Brain microvascular endothelial cell (primary cell): ENCODE data around the gene IFNGR1.
A peak's percentile ranks its signal among the peaks of the same experiment; 100 is the strongest.

Experiments used
- DNase-seq: peaks from one replicate; pipeline ENCODE4 v3.0.0-alpha.2; 2020
- H3K27ac ChIP-seq: fragments of 250-450 bp; sonication (Bioruptor Pico); 2 replicates; pipeline ENCODE4 v1.5.1; 2020; ENCODE audit warnings: mild to moderate bottlenecking, moderate library complexity
- H3K27me3 ChIP-seq: fragments of 250-450 bp; sonication (Bioruptor Pico); replicated peaks from 2 replicates; pipeline ENCODE4 v1.5.1; 2020; ENCODE audit warnings: mild to moderate bottlenecking
- H3K36me3 ChIP-seq: fragments of 250-450 bp; sonication (Bioruptor Pico); replicated peaks from 2 replicates; pipeline ENCODE4 v1.5.1; 2020; ENCODE audit warnings: mild to moderate bottlenecking
- H3K4me3 ChIP-seq: 2 replicates; pipeline ENCODE4 v1.5.1; 2011; ENCODE audit warnings: low read depth, mild to moderate bottlenecking, control low read depth, low read length, moderate library complexity
- in situ Hi-C: cut with HindIII; loops from 2 replicates; pipeline ENCODE4 v1.10.0; 2017; ENCODE audit warnings: low sequenced_read_pairs, low pct_ligation_motif_present
- TF ChIP-seq, protein P1 (sequence below): IDR thresholded peaks from 2 replicates; pipeline ENCODE4 v1.5.1; 2011; ENCODE audit warnings: low read depth, mild to moderate bottlenecking, moderate library complexity, low read length, control low read depth, inconsistent platforms; ENCODE audit errors: missing control alignments

IFNGR1 gene

DNA sequence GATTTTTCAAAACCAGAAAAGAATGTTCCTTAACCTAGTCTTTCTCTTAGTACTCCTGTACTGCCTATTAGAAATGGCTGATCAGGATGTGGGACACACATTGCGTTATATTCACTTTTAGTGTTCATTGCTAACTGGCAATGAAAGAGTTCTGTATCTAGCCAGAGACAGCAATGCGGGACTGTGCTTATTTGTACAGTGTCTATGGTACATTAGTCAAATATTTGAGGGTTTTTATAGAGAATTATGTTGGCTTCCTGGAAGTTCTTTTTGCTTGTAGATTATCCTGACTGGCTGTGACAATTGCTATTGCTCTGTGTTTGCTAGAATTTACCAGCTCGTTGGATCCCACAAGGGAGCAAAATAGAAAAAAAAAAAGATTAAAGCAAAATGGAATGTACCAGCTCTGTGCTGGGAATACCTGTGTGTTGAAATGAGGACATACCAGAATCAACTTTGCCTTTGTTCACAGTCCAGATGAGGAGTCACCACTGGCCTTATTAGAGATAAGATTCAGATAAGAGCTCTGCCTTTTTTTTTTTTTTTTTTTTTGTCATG, 22.4 kb upstream of the IFNGR1 start:
- in situ Hi-C loops, result no loop called here
- Histone ChIP-seq H3K27ac (peak overlapping the region; percentile 65), H3K27me3 (no peaks in the 10 kb centered on the region), H3K36me3 (no peaks in the 10 kb centered on the region), H3K4me3 (no peak overlapping the region)
- DNase-seq, result peak; percentile 36
- TF ChIP-seq, protein P1, sequence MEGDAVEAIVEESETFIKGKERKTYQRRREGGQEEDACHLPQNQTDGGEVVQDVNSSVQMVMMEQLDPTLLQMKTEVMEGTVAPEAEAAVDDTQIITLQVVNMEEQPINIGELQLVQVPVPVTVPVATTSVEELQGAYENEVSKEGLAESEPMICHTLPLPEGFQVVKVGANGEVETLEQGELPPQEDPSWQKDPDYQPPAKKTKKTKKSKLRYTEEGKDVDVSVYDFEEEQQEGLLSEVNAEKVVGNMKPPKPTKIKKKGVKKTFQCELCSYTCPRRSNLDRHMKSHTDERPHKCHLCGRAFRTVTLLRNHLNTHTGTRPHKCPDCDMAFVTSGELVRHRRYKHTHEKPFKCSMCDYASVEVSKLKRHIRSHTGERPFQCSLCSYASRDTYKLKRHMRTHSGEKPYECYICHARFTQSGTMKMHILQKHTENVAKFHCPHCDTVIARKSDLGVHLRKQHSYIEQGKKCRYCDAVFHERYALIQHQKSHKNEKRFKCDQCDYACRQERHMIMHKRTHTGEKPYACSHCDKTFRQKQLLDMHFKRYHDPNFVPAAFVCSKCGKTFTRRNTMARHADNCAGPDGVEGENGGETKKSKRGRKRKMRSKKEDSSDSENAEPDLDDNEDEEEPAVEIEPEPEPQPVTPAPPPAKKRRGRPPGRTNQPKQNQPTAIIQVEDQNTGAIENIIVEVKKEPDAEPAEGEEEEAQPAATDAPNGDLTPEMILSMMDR, result no peak

DNA sequence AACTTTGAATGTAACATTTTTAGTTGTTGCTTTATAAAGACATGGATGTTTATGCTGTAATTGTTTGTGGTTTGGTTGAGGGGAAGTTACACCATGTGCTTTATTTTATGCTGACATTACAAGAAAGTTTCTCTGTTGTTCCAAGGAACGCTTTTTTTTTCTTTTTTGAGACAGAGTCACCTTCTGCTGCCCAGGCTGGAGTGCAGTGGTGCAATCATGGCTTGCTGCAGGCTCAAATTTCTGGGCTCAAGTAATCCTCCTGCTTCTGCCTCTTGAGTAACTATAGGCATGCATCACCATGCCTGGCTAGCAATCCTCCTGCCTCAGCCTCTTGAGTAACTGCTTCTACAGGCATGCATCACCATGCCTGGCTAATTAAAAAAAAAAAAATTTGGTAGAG, 21.0 kb upstream of the IFNGR1 start:
- Histone ChIP-seq H3K4me3 (no peak overlapping the region), H3K27ac (no peak overlapping the region), H3K36me3 (no peaks in the 10 kb centered on the region), H3K27me3 (no peaks in the 10 kb centered on the region)
- in situ Hi-C loops, result no loop called here
- TF ChIP-seq, protein P1, result no peak
- DNase-seq, result peak; percentile 65

DNA sequence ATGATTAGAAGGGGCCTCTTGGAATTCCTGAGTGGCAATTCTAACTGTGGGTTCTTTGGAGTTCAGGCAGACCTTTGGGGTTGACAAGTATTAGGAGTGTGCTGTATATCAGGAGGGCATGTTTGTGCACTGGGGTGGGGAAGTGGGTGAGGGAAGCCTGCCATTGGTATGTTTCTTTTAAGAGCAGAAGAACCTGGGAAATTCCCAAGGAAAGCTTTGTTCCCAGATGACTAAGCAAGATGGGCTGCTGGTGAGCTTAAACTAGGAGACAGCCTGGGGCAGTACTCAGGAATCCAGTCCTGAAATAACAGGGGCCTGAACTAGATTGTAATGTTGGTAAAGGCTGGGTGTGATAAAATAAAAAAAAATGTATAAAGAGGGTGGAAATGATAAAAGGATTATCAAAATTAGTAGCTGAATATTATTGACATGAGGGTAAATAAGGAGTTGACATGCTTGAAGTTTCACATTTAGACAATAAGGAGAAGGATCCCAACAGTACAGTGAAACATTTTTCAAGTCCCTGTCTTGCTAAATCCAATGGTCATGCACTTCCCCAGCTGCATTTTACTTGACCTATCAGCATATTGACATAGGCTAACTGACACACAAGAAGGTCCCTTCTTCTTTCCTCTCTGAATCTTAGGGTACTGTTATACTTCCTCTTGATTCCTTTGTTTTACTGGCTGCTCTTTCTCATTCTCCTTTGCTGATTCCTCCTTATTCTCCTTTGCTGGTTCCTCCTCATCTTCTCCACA, 18.4 kb upstream of the IFNGR1 start:
- peak; percentile 83 for DNase-seq
- in situ Hi-C loops, result no loop called here
- H3K4me3 ChIP-seq, result no peak overlapping the region
- no peaks in the 10 kb centered on the region for H3K27me3 ChIP-seq
- H3K36me3 ChIP-seq, result no peaks in the 10 kb centered on the region
- peak overlapping the region; percentile 73 for H3K27ac ChIP-seq
- TF ChIP-seq, protein P1, result no peak

DNA sequence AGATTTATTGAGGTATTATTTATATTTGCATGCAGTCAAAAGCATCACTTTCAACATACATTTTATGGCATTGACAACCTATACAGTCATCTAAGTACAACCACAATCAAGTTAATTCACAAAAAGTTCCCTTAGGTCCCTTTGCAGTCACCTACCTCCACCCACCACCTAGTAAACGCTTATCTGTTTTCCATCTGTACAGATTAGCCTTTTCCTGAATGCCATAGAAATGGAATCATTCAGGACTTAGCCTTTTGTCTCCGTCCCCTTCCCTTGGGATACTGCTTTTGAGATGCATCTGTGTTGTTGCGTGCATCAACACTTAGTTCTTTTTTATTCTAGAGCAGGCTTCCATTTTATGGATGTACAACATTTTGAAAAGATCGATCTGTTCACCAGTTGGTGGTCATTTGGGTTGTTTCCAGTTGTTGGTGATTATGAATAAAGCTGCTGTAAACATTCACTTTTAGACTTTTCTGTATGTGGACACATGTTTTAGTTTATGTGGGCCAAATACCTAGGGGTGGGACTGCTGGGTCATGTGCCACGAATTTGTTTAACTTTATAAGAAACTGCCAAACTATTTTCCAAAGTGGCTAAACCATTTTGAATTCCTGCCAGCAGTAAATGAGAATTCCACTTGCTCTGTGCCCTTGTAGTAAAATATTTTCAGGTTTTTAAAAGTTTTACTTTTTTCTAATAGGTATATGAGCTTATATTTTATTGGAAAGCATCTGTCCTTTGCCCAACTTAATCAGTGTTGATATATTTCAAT, 17.6 kb upstream of the IFNGR1 start:
- TF ChIP-seq, protein P1, result no peak
- no peak overlapping the region for H3K4me3 ChIP-seq
- peak overlapping the region; percentile 73 for H3K27ac ChIP-seq
- H3K36me3 ChIP-seq, result no peaks in the 10 kb centered on the region
- no peak for DNase-seq
- no peaks in the 10 kb centered on the region for H3K27me3 ChIP-seq
- in situ Hi-C loops, result no loop called here

DNA sequence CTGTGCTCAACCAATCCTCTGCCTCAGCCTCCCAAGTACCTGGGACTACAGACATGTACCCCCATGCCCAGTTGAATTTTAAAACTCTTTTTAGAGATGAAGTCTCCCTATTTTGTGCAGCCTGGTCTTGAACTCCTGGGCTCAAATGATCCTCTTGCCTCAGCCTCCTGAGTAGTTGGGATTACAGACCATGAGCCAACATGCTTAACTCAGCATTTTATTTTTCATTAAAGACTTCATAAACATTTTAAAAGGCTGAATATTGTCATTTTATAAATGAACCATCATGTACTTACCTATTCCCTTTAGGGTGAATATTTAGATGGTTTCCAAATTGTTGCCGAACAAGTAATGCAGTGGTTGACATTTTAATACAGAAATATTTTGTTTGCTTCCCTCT, 16.5 kb upstream of the IFNGR1 start:
- in situ Hi-C loops, result no loop called here
- Histone ChIP-seq H3K36me3 (no peaks in the 10 kb centered on the region), H3K27ac (no peak overlapping the region), H3K27me3 (no peaks in the 10 kb centered on the region), H3K4me3 (no peak overlapping the region)
- TF ChIP-seq, protein P1, result no peak
- DNase-seq, result no peak
